KMS-11 (cell line): Measurements from ENCODE around the gene ILF2.

ENCODE experiments used
- H2AFZ ChIP-seq: fragments of 200-600 bp; sonication (generic); 2 replicates; pipeline ENCODE4 v1.6.1; 2016; ENCODE audit warnings: antibody characterized with exemption, mixed run types, low read depth
- H3K27ac ChIP-seq: fragments of 200-600 bp; sonication (generic); 2 replicates; pipeline ENCODE4 v1.6.1; 2016; ENCODE audit warnings: mild to moderate bottlenecking, mixed run types
- H3K27me3 ChIP-seq: fragments of 200-600 bp; sonication (generic); 2 replicates; pipeline ENCODE4 v1.6.1; 2017; ENCODE audit warnings: mild to moderate bottlenecking, low read depth, mixed run types, moderate library complexity; ENCODE audit not compliant: insufficient read depth
- H3K36me3 ChIP-seq: fragments of 200-600 bp; sonication (generic); 2 replicates; pipeline ENCODE4 v1.6.1; 2017; ENCODE audit warnings: mild to moderate bottlenecking, mixed run types; ENCODE audit not compliant: insufficient read depth
- H3K4me1 ChIP-seq: fragments of 200-600 bp; sonication (generic); 2 replicates; pipeline ENCODE4 v1.6.1; 2016; ENCODE audit warnings: mild to moderate bottlenecking, low read depth, mixed run types; ENCODE audit not compliant: poor library complexity, severe bottlenecking
- H3K4me2 ChIP-seq: fragments of 200-600 bp; sonication (generic); 2 replicates; pipeline ENCODE4 v1.7.0; 2016; ENCODE audit warnings: mild to moderate bottlenecking, mixed run types
- H3K4me3 ChIP-seq: fragments of 200-600 bp; sonication (generic); IDR thresholded peaks from 2 replicates; pipeline ENCODE4 v1.6.1; 2017; ENCODE audit warnings: low read depth, low read length, mixed read lengths; ENCODE audit not compliant: insufficient read depth
- H3K79me2 ChIP-seq: fragments of 200-600 bp; sonication (generic); 2 replicates; pipeline ENCODE4 v1.6.1; 2016; ENCODE audit warnings: low read depth, mixed run types; ENCODE audit not compliant: insufficient read depth
- H3K9ac ChIP-seq: fragments of 200-600 bp; sonication (generic); 2 replicates; pipeline ENCODE4 v1.6.1; 2016; ENCODE audit warnings: mild to moderate bottlenecking, mixed run types
- H4K20me1 ChIP-seq: fragments of 200-600 bp; sonication (generic); 2 replicates; pipeline ENCODE4 v1.6.1; 2016; ENCODE audit warnings: mild to moderate bottlenecking, mixed run types; ENCODE audit not compliant: insufficient read depth
- CTCF ChIP-seq: fragments of 200-600 bp; sonication (generic); conservative IDR thresholded peaks from 2 replicates; pipeline ENCODE4 v1.6.1; 2017; ENCODE audit warnings: low read depth, mild to moderate bottlenecking, antibody characterized with exemption, low read length, moderate library complexity, mixed read lengths

Gene ILF2

DNA sequence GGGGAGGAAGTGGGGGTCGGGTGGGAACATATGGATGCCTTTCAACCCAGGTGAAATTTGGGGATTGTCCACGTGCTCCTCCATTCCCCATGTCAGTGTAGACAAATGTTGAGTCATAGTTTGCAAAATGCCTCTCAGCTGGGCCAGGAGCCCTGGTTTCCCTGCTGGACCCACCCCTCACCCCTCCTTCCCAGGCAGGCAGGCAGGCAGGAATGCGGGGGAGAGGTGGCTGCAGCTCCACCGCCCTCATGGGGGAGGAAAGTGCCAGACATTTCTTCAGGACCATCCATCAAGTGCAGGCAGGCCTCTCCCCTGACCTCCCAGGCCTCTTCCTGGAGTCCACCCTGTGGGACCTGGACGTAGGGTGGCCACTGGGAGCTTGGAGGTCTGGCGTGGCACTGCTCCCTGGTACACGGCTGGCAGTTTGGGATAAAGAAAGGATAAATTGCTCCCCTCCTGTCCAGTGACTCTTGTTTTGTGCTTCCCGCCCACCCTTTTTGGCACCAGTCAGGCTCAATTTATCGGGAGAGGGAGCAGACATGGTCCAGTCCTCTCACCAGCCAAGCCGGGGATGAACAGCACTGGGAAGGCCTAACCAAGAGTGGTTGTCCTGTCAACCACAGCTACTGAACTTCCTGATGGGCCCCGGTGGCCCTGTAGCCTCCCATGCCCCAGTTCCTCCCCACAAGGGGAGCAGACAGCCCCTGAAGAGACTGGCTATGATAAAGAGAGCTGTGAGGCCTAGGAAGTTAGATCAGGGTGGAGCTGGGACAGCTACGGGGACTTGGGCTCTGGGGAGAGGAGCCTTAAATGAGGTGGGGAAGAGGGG is 26.6 kb upstream of the ILF2 start:
- H3K79me2 ChIP-seq, result no peaks in the 10 kb centered on the region
- no peak overlapping the region for H3K9ac ChIP-seq
- H3K4me3 ChIP-seq, result no peak overlapping the region
- no peak overlapping the region for H2AFZ ChIP-seq
- no peak overlapping the region for H3K27ac ChIP-seq
- H3K4me2 ChIP-seq, result no peak overlapping the region
- no peaks in the 10 kb centered on the region for H4K20me1 ChIP-seq
- no peaks in the 10 kb centered on the region for H3K4me1 ChIP-seq
- no peaks in the 10 kb centered on the region for H3K27me3 ChIP-seq
- H3K36me3 ChIP-seq, result no peaks in the 10 kb centered on the region
- TF ChIP-seq CTCF, result no peak

DNA sequence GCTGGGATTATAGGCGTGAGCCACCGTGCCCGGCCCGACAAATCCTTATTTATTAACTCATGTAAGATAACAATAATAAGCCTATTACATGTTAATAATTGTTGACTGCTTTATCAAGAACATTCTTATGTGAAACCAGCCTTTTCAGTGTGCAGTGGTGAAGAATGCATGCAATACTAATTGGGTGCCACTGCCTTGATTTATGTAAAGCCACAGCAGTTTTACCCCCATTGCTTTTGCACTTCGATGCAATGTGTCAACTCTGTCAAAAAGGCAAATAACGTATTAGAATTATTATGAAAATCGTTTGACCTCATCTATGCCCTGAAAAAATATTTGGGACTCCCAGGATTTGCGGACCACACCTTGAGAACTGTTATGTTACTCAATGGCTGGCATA is 25.9 kb upstream of the ILF2 start:
- H3K27ac ChIP-seq, result no peak overlapping the region
- H3K4me2 ChIP-seq, result no peak overlapping the region
- H3K4me1 ChIP-seq, result no peaks in the 10 kb centered on the region
- no peak overlapping the region for H3K9ac ChIP-seq
- H2AFZ ChIP-seq, result no peak overlapping the region
- no peak overlapping the region for H3K4me3 ChIP-seq
- H3K36me3 ChIP-seq, result no peaks in the 10 kb centered on the region
- H3K27me3 ChIP-seq, result no peaks in the 10 kb centered on the region
- TF ChIP-seq CTCF, result no peak
- H3K79me2 ChIP-seq, result no peaks in the 10 kb centered on the region
- no peaks in the 10 kb centered on the region for H4K20me1 ChIP-seq

GRCh38 chr1:153693466-153693865 is 22.7 kb upstream of the ILF2 start:
- H3K4me3 ChIP-seq, result no peak overlapping the region
- no peak overlapping the region for H3K27ac ChIP-seq
- H3K9ac ChIP-seq, result no peak overlapping the region
- H3K4me1 ChIP-seq, result no peaks in the 10 kb centered on the region
- no peak overlapping the region for H3K4me2 ChIP-seq
- H3K36me3 ChIP-seq, result no peaks in the 10 kb centered on the region
- H4K20me1 ChIP-seq, result no peaks in the 10 kb centered on the region
- TF ChIP-seq CTCF, result no peak
- no peak overlapping the region for H2AFZ ChIP-seq
- H3K79me2 ChIP-seq, result no peaks in the 10 kb centered on the region
- no peaks in the 10 kb centered on the region for H3K27me3 ChIP-seq

DNA sequence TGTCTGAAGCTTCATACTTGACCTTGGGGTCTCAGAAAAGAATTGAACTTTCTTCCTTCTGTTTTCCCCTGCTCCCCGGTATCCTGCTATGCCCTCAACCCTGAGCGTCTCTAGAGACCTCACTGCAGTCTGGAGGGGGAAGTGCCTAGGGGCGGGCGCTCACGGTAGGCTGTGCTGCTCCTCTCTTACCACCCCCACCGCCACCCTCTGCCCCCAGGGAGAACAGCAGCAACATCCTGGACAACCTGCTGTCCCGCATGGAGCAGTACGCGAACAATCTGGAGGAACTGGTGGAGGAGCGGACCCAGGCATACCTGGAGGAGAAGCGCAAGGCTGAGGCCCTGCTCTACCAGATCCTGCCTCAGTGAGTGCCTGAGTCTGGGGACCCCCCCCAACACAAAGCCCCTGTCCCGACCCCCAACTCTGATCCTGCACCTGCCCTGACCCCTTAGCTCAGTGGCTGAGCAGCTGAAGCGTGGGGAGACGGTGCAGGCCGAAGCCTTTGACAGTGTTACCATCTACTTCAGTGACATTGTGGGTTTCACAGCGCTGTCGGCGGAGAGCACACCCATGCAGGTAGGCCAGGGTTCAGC is 18.0 kb upstream of the ILF2 start:
- Histone ChIP-seq H3K4me2 (no peak overlapping the region), H3K9ac (no peak overlapping the region)

More for the DNA sequence above, 18.0 kb upstream of the ILF2 start:
- Histone ChIP-seq H3K27me3 (peaks cover 16% of the 10 kb centered on the region; the same call in 1 of the 2 replicates), H2AFZ (no peak overlapping the region), H3K36me3 (no peaks in the 10 kb centered on the region), H4K20me1 (no peaks in the 10 kb centered on the region), H3K79me2 (no peaks in the 10 kb centered on the region), H3K4me1 (no peaks in the 10 kb centered on the region), H3K4me3 (no peak overlapping the region), H3K27ac (no peak overlapping the region)
- no peak for TF ChIP-seq CTCF
